GM12878 (cell line): ENCODE data around the gene DPH1. TPM values are rescaled to one million over a fixed set of nuclear protein-coding genes. Genes with fewer than 3 reads are reported as not detected.

Experiments
- ATAC-seq: fragments of 200-7000 bp; cut with Tn5 transposase; 3 replicates; pipeline ENCODE4 v1.9.1; 2020; ENCODE audit warnings: mild to moderate bottlenecking, moderate library complexity
- BruUV-seq: library from RNA; stranded (reverse); fragments of 400-500 nt; replicated peaks from 2 replicates; lab custom pipeline; 2021; lab: Mats Ljungman, UMichigan
- CTCF ChIA-PET: fragments of 300-600 bp; sonication (Branson Sonifier 250); formaldehyde crosslinking; extraction: SDS; loops from one replicate; lab custom pipeline; 2021; ENCODE audit warnings: inconsistent platforms; lab: Yijun Ruan, JAX
- POLR2A ChIA-PET: fragments of 350-600 bp; formaldehyde crosslinking; extraction: SDS; loops from one replicate; lab custom pipeline; 2021; ENCODE audit warnings: inconsistent platforms; lab: Charles Lee
- RAD21 ChIA-PET: fragments of 300-600 bp; sonication (Branson Sonifier 250); formaldehyde crosslinking; loops from one replicate; lab custom pipeline; 2023; ENCODE audit warnings: antibody characterized with exemption; ENCODE audit not compliant: unreplicated experiment; lab: Charles Lee
- SMC1A ChIA-PET: fragments of 300-600 bp; sonication (Branson Sonifier 250); formaldehyde crosslinking; loops from one replicate; lab custom pipeline; 2023; ENCODE audit not compliant: unreplicated experiment, uncharacterized antibody; lab: Charles Lee
- DNase-seq: peaks from one replicate; pipeline ENCODE4 v3.0.0-alpha.2; 2011; ENCODE audit warnings: low read depth, low spot score
- FAIRE-seq: peaks from 3 replicates; lab custom pipeline; 2011; peaks lifted over from hg19 to GRCh38; lab: Jason Lieb, UNC
- H2AFZ ChIP-seq: 2 replicates; pipeline ENCODE4 v1.6.0; 2011; ENCODE audit warnings: low read depth, low read length, control low read depth; ENCODE audit not compliant: control insufficient read depth
- H3K27ac ChIP-seq: 2 replicates; pipeline ENCODE4 v1.5.1; 2011; ENCODE audit warnings: control low read depth; ENCODE audit not compliant: control insufficient read depth, insufficient read depth
- H3K27me3 ChIP-seq, 2 experiments: replicated peaks in 1 of 2; 2 replicates each; pipeline versions ENCODE4 v1.6.0 to v1.6.1; 2011; ENCODE audit warnings: low read length in 1 of 2; ENCODE audit not compliant: control insufficient read depth in 2 of 2, insufficient read depth in 2 of 2
- H3K36me3 ChIP-seq, 2 experiments: 2 replicates each; pipeline ENCODE4 v1.5.1; 2011; ENCODE audit warnings: low read length in 1 of 2; ENCODE audit not compliant: control insufficient read depth in 2 of 2, insufficient read depth in 2 of 2
- H3K4me1 ChIP-seq: 2 replicates; pipeline ENCODE4 v1.6.1; 2011; ENCODE audit warnings: mild to moderate bottlenecking, low read length, moderate library complexity, mixed read lengths; ENCODE audit not compliant: control insufficient read depth, insufficient read depth
- H3K4me2 ChIP-seq: 2 replicates; pipeline ENCODE4 v1.6.0; 2011; ENCODE audit warnings: control low read depth; ENCODE audit not compliant: control insufficient read depth, insufficient read depth
- H3K4me3 ChIP-seq: fragments of 200-600 bp; sonication (generic); 2 replicates; pipeline ENCODE4 v1.5.1; 2016
- H3K79me2 ChIP-seq: 2 replicates; pipeline ENCODE4 v1.6.0; 2011; ENCODE audit warnings: low read length; ENCODE audit not compliant: control insufficient read depth, insufficient read depth
- H3K9ac ChIP-seq: 2 replicates; pipeline ENCODE4 v1.8.0; 2011; ENCODE audit warnings: low read length, control low read depth, mixed read lengths; ENCODE audit not compliant: control insufficient read depth, insufficient read depth
- H3K9me3 ChIP-seq: replicated peaks from 3 replicates; pipeline ENCODE4 v1.5.1; 2011; ENCODE audit warnings: mild to moderate bottlenecking, low read length; ENCODE audit not compliant: control insufficient read depth, insufficient read depth
- H4K20me1 ChIP-seq: 2 replicates; pipeline ENCODE4 v1.6.0; 2011; ENCODE audit not compliant: control insufficient read depth, insufficient read depth
- ETV6 ChIP-seq, 2 experiments: fragments of 450-650 bp in 1 of 2; IDR thresholded peaks in 1 of 2; conservative IDR thresholded peaks in 1 of 2; 2 replicates each; pipeline ENCODE4 v1.6.1; 2014; ENCODE audit warnings: antibody characterized with exemption in 1 of 2, borderline replicate concordance in 1 of 2, low read depth in 1 of 2, mild to moderate bottlenecking in 1 of 2, moderate library complexity in 1 of 2
- HDAC2 ChIP-seq: fragments of 200-600 bp; sonication (generic); IDR thresholded peaks from 2 replicates; pipeline ENCODE4 v1.6.1; 2017
- NFYA ChIP-seq: IDR thresholded peaks from 2 replicates; pipeline ENCODE4 v1.6.1; 2011; ENCODE audit warnings: low read depth, mild to moderate bottlenecking, low read length, improper control_type of control experiment, borderline replicate concordance
- WGBS: methylation state at CpG from one replicate; pipeline ENCODE4 v1.1.6; 2016; ENCODE audit warnings: low lambda C conversion rate; ENCODE audit not compliant: insufficient replicate concordance, insufficient coverage; ENCODE audit errors: missing lambda C conversion rate; 5-methylcytosine and 5-hydroxymethylcytosine counted together
- in situ Hi-C: fragments of 300-500 bp; cut with MboI; formaldehyde crosslinking; loops from 9 replicates; pipeline ENCODE4 v1.14.3; 2018; ENCODE audit warnings: mixed read lengths
- intact Hi-C: fragments of 100-400 bp; cut with micrococcal nuclease; formaldehyde crosslinking; loops from one replicate; pipeline ENCODE4 v1.14.2; 2022; ENCODE audit not compliant: unreplicated experiment
- polyA plus RNA-seq, 11 experiments: library from polyadenylated mRNA; depleted of rRNA in 4 of 11; unstranded in 6 of 11; stranded (reverse) in 5 of 11; fragments of >200 nt; fragmentation: Nextera tagmentation in 4 of 11; fragmentation: Illumina TruSeq in 1 of 11; extraction: Ambion mirVana in 4 of 11; extraction: Trizol in 1 of 11; gene quantifications; 1 replicate in 1 of 11; 2 replicates in 10 of 11; pipeline versions ENCODE4 v1.2.1 to v1.2.3, GENCODE V29; 2011 to 2016; ENCODE audit warnings: inconsistent platforms in 2 of 11, missing spikeins in 2 of 11, low read depth in 1 of 11
- total RNA-seq, 4 experiments: library from RNA; depleted of rRNA in 3 of 4; stranded (reverse); fragments of >200 nt in 3 of 4; fragmentation: Illumina TruSeq in 1 of 4; extraction: Trizol in 1 of 4; gene quantifications; 2 replicates each; pipeline versions ENCODE4 v1.2.1 to v1.2.3, GENCODE V29; 2013 to 2021

DPH1 gene
- total and polyA plus RNA-seq, 10 of the 15 experiments (the other 5 are each of a cell fraction or from before 2014, with no cell fraction given), result 0.29 to 33.6 (median 20.2) TPM

DNA sequence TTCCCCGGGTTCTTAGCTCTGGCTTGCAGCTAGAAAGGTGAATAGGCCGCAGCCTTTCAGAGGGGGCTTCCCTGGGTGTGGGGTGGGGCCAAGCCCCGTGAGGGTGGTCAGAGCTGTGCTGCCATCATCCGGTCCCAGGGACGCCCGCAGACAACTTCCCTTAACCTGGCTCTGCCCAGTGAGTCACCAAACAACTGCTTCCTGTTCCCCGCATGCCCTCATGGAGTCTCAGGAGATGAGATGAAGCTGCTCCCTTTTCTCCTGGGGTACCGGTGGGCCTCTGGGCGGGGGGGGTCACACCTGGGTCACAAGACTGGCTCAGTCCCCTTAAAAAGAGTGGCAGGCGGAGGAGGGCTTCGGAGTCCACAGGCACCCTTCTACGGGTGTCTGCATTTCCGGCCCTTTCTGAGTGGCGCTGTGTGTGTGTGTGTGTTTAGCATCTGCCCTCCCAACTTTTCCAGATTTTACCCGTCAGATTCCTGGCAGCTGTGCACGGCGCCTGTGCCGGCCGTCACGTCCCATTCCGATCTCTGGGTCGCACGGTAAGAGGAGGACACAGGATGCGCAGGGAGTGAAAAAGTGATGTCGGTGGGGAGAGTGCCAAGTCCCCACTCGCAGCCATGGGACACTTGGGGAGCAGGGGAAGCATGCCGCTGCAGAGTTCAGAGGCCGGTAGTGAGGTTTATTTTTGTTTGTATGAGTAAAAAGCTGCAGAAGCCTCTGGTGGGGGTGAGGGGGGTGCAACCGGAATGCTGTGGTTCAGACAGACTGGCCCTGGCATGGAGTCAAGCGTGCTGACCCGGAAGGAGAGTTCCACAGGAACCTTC lies 41.7 kb downstream of the DPH1 start:
- no peaks in the 10 kb centered on the region for H4K20me1 ChIP-seq
- in situ Hi-C loops, result no loop called here
- H3K4me3 ChIP-seq, result no peak overlapping the region
- no peak overlapping the region for H2AFZ ChIP-seq
- BruUV-seq, result no TSS peak
- H3K4me2 ChIP-seq, result peak overlapping the region; percentile 56; the same call in 1 of the 2 replicates
- peaks cover 13% of the 10 kb centered on the region in 2 experiments; a peak in 3 of 4 replicates for H3K36me3 ChIP-seq
- POLR2A ChIA-PET, result interaction anchor here (0.6 to 12.5 kb wide), 9 partner anchors 14 to 188 kb away, joined by 3 to 148 read pairs (median 3); partner anchors contain the start of gene HIC1
- no peaks in the 10 kb centered on the region for H3K27me3 ChIP-seq
- 91% methylated on average over 31 of the region's 31 CpGs for WGBS
- FAIRE-seq, result no peak
- TF ChIP-seq ETV6 (conservative IDR thresholded peaks at IDR 0.05 in 1 of 2, IDR thresholded peaks at IDR 0.05 in 1 of 2; ENCODE audit: borderline replicate concordance in 1 of 2, low read depth in 1 of 2), result peak in 1 of 2 experiments; percentile 21; a peak in 1 of 4 replicates
- TF ChIP-seq HDAC2, result no peak
- TF ChIP-seq, all 136 proteins: peak for 1
- ChIA-PET RAD21 (interaction anchor here (0.7 to 4.7 kb wide), 14 partner anchors 12 to 211 kb away, joined by 3 to 85 read pairs (median 5); partner anchors contain the start of gene HIC1), CTCF (interaction anchor here (0.8 to 8.5 kb wide), 12 partner anchors 8 to 197 kb away, joined by 3 to 77 read pairs (median 6); partner anchors contain the start of gene HIC1), SMC1A (interaction anchor here (0.9 to 6.1 kb wide), 7 partner anchors 11 to 173 kb away, joined by 3 to 107 read pairs (median 24); no protein-coding TSS in a partner anchor)
- DNase-seq (no peak), ATAC-seq (no peak)
- Histone ChIP-seq H3K9me3 (no peaks in the 10 kb centered on the region), H3K4me1 (peaks cover 52% of the 10 kb centered on the region), H3K9ac (peak overlapping the region; percentile 9; the same call in 1 of the 2 replicates), H3K27ac (peak overlapping the region; percentile 95), H3K79me2 (no peaks in the 10 kb centered on the region)
- intact Hi-C loops, result loop anchor here (5.0 kb wide), 1 partner anchor 171 kb away; no protein-coding TSS in a partner anchor

DNA sequence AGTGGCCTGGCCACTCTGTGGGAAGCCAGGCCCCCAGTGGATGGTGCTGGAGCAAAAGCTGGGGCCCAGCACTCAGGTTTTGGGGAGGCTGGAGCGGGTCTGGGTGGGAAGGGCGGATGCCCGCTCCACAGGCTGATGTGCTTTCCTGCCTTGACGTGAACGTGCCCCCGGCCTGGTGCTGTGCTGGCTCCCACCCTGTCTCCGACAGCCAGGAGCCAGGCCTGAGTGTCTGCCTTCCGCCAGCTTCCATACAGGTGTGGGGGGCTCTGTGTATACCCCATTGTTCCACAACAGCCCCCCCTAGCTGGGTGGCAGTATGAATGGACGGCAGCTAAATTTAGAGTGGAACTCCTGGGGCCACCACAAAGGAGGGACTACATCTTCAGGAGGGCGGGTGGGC lies 45.0 kb downstream of the DPH1 start:
- ChIA-PET SMC1A (no interaction called here), RAD21 (interaction anchor here (1.2 to 1.5 kb wide), 2 partner anchors 13 to 63 kb away, joined by 3 to 5 read pairs; no protein-coding TSS in a partner anchor), CTCF (interaction anchor here (4.9 kb wide), 1 partner anchor 8 kb away, joined by 28 read pairs; no protein-coding TSS in a partner anchor), POLR2A (interaction anchor here (12.5 kb wide), 1 partner anchor 12 kb away, joined by 148 read pairs; no protein-coding TSS in a partner anchor)
- Histone ChIP-seq H3K9me3 (no peaks in the 10 kb centered on the region), H3K4me1 (peaks cover 39% of the 10 kb centered on the region), H3K27ac (no peak overlapping the region), H3K36me3 (peaks cover 12 to 16% of the 10 kb centered on the region in 2 experiments; a peak in 3 of 4 replicates), H3K79me2 (no peaks in the 10 kb centered on the region), H3K9ac (no peak overlapping the region), H3K27me3 (no peaks in the 10 kb centered on the region), H3K4me3 (no peak overlapping the region), H4K20me1 (no peaks in the 10 kb centered on the region), H2AFZ (no peak overlapping the region), H3K4me2 (no peak overlapping the region)
- FAIRE-seq (no peak), DNase-seq (no peak), ATAC-seq (no peak)
- BruUV-seq, result no TSS peak
- WGBS, result 94% methylated on average over 9 of the region's 10 CpGs
- TF ChIP-seq NFYA, result no peak
- in situ Hi-C loops (no loop called here), intact Hi-C loops (loop anchor here (5.0 kb wide), 1 partner anchor 167 kb away; no protein-coding TSS in a partner anchor)
